Measurements from ENCODE around the gene WASHC2A. TPM values are rescaled to one million over a fixed set of nuclear protein-coding genes. Genes with fewer than 3 reads are reported as not detected.
"Not testable (repeated sequence)": the region's sequence is repeated elsewhere in the genome, so short reads cannot be mapped to it uniquely, and the experiment has no call there.

The WASHC2A gene
- polyA plus RNA-seq, 2 donors = 10.9 to 12.9 TPM

- not testable (repeated sequence) for H3K4me3 ChIP-seq (ENCODE audit: low read depth in 1 of 2, low read length in 2 of 2); H3K36me3 ChIP-seq (ENCODE audit: control insufficient read depth in 2 of 2, insufficient read depth in 2 of 2, low read length in 1 of 2); H3K27me3 ChIP-seq (ENCODE audit: control insufficient read depth in 1 of 2, insufficient read depth in 2 of 2, low read length in 2 of 2); H3K4me1 ChIP-seq (ENCODE audit: control insufficient read depth in 2 of 2, insufficient read depth in 2 of 2, low read length in 1 of 2); H3K27ac ChIP-seq (ENCODE audit: low read depth in 2 of 2, low read length in 1 of 2); H3K9me3 ChIP-seq (ENCODE audit: control insufficient read depth in 2 of 2, insufficient read depth in 1 of 2, low read depth in 1 of 2, low read length in 1 of 2)
- 84 to 92% methylated on average over 3 of the region's 3 CpGs for WGBS, 2 donors
Measured at GRCh38 chr10:50132841-50133240, 65.1 kb downstream of the WASHC2A start.

GRCh38 chr10:50143512-50144174, 75.9 kb downstream of the WASHC2A start:
- not testable (repeated sequence) for H3K4me1 ChIP-seq (ENCODE audit: control insufficient read depth in 2 of 2, insufficient read depth in 2 of 2, low read length in 1 of 2); H3K27ac ChIP-seq (ENCODE audit: low read depth in 2 of 2, low read length in 1 of 2); H3K27me3 ChIP-seq (ENCODE audit: control insufficient read depth in 1 of 2, insufficient read depth in 2 of 2, low read length in 2 of 2); H3K36me3 ChIP-seq (ENCODE audit: control insufficient read depth in 2 of 2, insufficient read depth in 2 of 2, low read length in 1 of 2); H3K4me3 ChIP-seq (ENCODE audit: low read depth in 1 of 2, low read length in 2 of 2); H3K9me3 ChIP-seq (ENCODE audit: control insufficient read depth in 2 of 2, insufficient read depth in 1 of 2, low read depth in 1 of 2, low read length in 1 of 2)
- 21 to 28% methylated on average over 10 of the region's 10 CpGs for WGBS, 2 donors

DNA sequence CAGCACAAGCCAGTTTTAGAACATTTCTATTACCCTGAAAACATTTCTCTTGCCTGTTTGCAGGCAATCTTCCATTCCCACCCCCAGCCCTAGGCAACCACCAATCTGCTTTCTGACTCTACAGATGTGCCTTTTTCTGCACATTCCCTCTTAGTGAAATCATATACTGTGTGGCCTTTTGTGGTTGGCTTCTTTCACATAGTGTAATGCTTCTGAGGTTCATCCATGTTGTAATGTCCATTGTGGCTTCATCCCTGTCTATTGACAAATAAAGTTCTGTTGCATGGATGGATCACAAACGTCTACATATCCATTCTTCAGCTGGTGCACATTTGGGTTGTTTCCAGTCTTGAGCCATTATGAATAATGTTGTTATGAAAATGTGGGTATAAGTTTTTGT, 77.8 kb downstream of the WASHC2A start:
- not testable (repeated sequence) for H3K36me3 ChIP-seq (ENCODE audit: control insufficient read depth in 2 of 2, insufficient read depth in 2 of 2, low read length in 1 of 2); H3K27ac ChIP-seq (ENCODE audit: low read depth in 2 of 2, low read length in 1 of 2); H3K9me3 ChIP-seq (ENCODE audit: control insufficient read depth in 2 of 2, insufficient read depth in 1 of 2, low read depth in 1 of 2, low read length in 1 of 2); H3K4me3 ChIP-seq (ENCODE audit: low read depth in 1 of 2, low read length in 2 of 2); H3K27me3 ChIP-seq (ENCODE audit: control insufficient read depth in 1 of 2, insufficient read depth in 2 of 2, low read length in 2 of 2); H3K4me1 ChIP-seq (ENCODE audit: control insufficient read depth in 2 of 2, insufficient read depth in 2 of 2, low read length in 1 of 2)
- WGBS, 2 donors = 0% methylated on average over 1 of the region's 1 CpG

DNA sequence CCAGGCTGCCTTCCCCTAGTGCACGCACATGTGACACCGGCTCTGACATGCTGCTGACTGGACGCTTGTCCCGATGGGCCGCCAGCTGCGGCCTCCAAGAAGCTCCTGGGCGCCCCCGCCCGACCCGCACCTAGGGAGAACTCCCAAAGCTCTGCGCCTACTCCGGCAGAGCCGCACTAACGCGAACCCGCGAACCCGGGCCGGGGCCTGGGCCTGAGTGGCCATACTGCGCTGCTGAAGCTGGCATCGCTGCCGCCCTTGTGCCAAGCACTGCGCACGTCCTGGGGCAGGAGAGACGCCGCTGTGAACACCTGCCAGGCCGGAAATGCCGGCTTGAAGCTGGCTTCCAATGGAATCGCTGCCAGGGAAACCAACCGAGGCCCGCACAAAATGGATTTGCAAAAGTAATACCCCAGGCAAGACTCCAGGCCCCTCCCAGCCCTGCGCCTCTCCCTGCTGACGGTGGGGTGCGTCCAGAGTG, 85.1 kb downstream of the WASHC2A start:
- H3K36me3 ChIP-seq (ENCODE audit: control insufficient read depth in 2 of 2, insufficient read depth in 2 of 2, low read length in 1 of 2) = no peaks in the 10 kb centered on the region
- H3K4me3 ChIP-seq (ENCODE audit: low read depth in 1 of 2, low read length in 2 of 2) = no peak overlapping the region
- no peaks in the 10 kb centered on the region for H3K9me3 ChIP-seq (ENCODE audit: control insufficient read depth in 2 of 2, insufficient read depth in 1 of 2, low read depth in 1 of 2, low read length in 1 of 2)
- no peaks in the 10 kb centered on the region for H3K4me1 ChIP-seq (ENCODE audit: control insufficient read depth in 2 of 2, insufficient read depth in 2 of 2, low read length in 1 of 2)
- H3K27ac ChIP-seq (ENCODE audit: low read depth in 2 of 2, low read length in 1 of 2) = no peak overlapping the region
- WGBS, 2 donors = 4 to 5% methylated on average over 34 of the region's 34 CpGs
- H3K27me3 ChIP-seq (ENCODE audit: control insufficient read depth in 1 of 2, insufficient read depth in 2 of 2, low read length in 2 of 2) = no peaks in the 10 kb centered on the region

- H3K4me1 ChIP-seq (ENCODE audit: control insufficient read depth in 2 of 2, insufficient read depth in 2 of 2, low read length in 1 of 2); H3K9me3 ChIP-seq (ENCODE audit: control insufficient read depth in 2 of 2, insufficient read depth in 1 of 2, low read depth in 1 of 2, low read length in 1 of 2); H3K36me3 ChIP-seq (ENCODE audit: control insufficient read depth in 2 of 2, insufficient read depth in 2 of 2, low read length in 1 of 2); H3K4me3 ChIP-seq (ENCODE audit: low read depth in 1 of 2, low read length in 2 of 2); H3K27ac ChIP-seq (ENCODE audit: low read depth in 2 of 2, low read length in 1 of 2); H3K27me3 ChIP-seq (ENCODE audit: control insufficient read depth in 1 of 2, insufficient read depth in 2 of 2, low read length in 2 of 2): not testable (repeated sequence)
Measured at GRCh38 chr10:50157868-50158267, 90.1 kb downstream of the WASHC2A start.

DNA sequence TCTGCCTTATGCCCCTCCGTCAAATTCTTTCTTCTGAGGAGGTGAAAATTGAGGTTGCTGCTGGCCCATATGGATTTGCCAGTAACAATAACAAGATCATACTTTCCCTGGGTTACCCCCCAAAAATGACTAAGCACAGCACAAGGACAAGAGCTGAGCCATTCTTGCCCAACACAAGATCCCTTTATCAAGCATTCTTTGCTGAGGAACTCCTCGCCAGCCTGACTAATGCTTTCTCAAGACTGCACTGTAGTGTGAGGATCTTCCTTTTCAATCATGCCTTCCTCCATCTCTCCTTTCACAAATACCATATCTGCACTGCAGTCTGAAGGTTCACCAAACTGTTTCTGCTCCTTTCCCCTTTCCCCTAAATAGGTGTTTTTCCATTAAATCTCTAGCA, 92.1 kb downstream of the WASHC2A start:
- not testable (repeated sequence) for H3K27ac ChIP-seq (ENCODE audit: low read depth in 2 of 2, low read length in 1 of 2); H3K27me3 ChIP-seq (ENCODE audit: control insufficient read depth in 1 of 2, insufficient read depth in 2 of 2, low read length in 2 of 2); H3K4me1 ChIP-seq (ENCODE audit: control insufficient read depth in 2 of 2, insufficient read depth in 2 of 2, low read length in 1 of 2); H3K4me3 ChIP-seq (ENCODE audit: low read depth in 1 of 2, low read length in 2 of 2); H3K9me3 ChIP-seq (ENCODE audit: control insufficient read depth in 2 of 2, insufficient read depth in 1 of 2, low read depth in 1 of 2, low read length in 1 of 2); H3K36me3 ChIP-seq (ENCODE audit: control insufficient read depth in 2 of 2, insufficient read depth in 2 of 2, low read length in 1 of 2)
- 83 to 88% methylated on average over 2 of the region's 2 CpGs for WGBS, 2 donors

DNA sequence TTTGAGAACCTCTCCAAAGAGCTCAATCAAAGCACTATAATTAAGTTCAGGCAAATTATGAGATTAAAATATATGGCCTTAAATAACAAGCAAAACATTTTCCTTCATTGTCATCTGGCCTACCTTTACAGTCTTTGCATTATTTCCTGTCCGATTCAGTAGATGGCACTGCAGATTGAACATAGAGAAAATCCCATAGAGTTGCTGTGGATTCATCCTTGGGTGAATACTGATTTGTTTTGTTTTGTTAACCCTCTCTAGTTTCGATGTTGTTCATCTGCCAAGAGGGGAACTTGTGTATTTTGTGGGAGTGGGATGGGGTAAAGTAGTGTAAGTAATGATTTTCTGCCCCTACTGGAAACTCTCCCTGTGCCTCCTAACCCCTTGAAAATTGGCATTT, 97.3 kb downstream of the WASHC2A start:
- not testable (repeated sequence) for H3K4me1 ChIP-seq (ENCODE audit: control insufficient read depth in 2 of 2, insufficient read depth in 2 of 2, low read length in 1 of 2); H3K27ac ChIP-seq (ENCODE audit: low read depth in 2 of 2, low read length in 1 of 2); H3K27me3 ChIP-seq (ENCODE audit: control insufficient read depth in 1 of 2, insufficient read depth in 2 of 2, low read length in 2 of 2); H3K36me3 ChIP-seq (ENCODE audit: control insufficient read depth in 2 of 2, insufficient read depth in 2 of 2, low read length in 1 of 2); H3K4me3 ChIP-seq (ENCODE audit: low read depth in 1 of 2, low read length in 2 of 2); H3K9me3 ChIP-seq (ENCODE audit: control insufficient read depth in 2 of 2, insufficient read depth in 1 of 2, low read depth in 1 of 2, low read length in 1 of 2)
- 57 to 60% methylated on average over 2 of the region's 2 CpGs for WGBS, 2 donors

- H3K4me1 ChIP-seq (ENCODE audit: control insufficient read depth in 2 of 2, insufficient read depth in 2 of 2, low read length in 1 of 2); H3K36me3 ChIP-seq (ENCODE audit: control insufficient read depth in 2 of 2, insufficient read depth in 2 of 2, low read length in 1 of 2); H3K4me3 ChIP-seq (ENCODE audit: low read depth in 1 of 2, low read length in 2 of 2); H3K27me3 ChIP-seq (ENCODE audit: control insufficient read depth in 1 of 2, insufficient read depth in 2 of 2, low read length in 2 of 2); H3K27ac ChIP-seq (ENCODE audit: low read depth in 2 of 2, low read length in 1 of 2); H3K9me3 ChIP-seq (ENCODE audit: control insufficient read depth in 2 of 2, insufficient read depth in 1 of 2, low read depth in 1 of 2, low read length in 1 of 2): not testable (repeated sequence)
- WGBS, 2 donors = 83 to 95% methylated on average over 3 of the region's 3 CpGs
Measured at GRCh38 chr10:50167833-50168232, 100.1 kb downstream of the WASHC2A start.

DNA sequence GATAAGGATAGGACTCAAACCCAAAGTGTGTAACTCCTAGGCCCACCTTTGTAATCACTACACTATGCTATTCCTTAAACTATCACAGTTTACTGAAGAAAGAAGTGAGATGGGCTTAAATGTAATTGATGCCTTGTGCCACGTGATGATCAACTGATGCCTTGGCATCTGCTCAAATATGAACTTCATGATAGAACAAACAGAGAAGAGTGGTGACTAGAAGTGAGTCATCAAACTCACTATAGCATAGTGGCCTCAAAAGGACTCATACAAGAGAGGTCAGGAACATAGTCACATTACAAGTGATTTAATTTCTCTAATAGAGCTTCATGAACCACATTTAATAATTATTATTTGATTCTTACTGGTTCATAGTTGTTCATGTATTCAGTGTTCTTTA, 101.8 kb downstream of the WASHC2A start:
- not testable (repeated sequence) for H3K9me3 ChIP-seq (ENCODE audit: control insufficient read depth in 2 of 2, insufficient read depth in 1 of 2, low read depth in 1 of 2, low read length in 1 of 2); H3K27ac ChIP-seq (ENCODE audit: low read depth in 2 of 2, low read length in 1 of 2); H3K4me1 ChIP-seq (ENCODE audit: control insufficient read depth in 2 of 2, insufficient read depth in 2 of 2, low read length in 1 of 2); H3K4me3 ChIP-seq (ENCODE audit: low read depth in 1 of 2, low read length in 2 of 2); H3K36me3 ChIP-seq (ENCODE audit: control insufficient read depth in 2 of 2, insufficient read depth in 2 of 2, low read length in 1 of 2); H3K27me3 ChIP-seq (ENCODE audit: control insufficient read depth in 1 of 2, insufficient read depth in 2 of 2, low read length in 2 of 2)
- 17 to 27% methylated on average over 1 of the region's 1 CpG for whole genome bisulfite sequencing, 2 donors

- not testable (repeated sequence) for H3K27me3 ChIP-seq (ENCODE audit: control insufficient read depth in 1 of 2, insufficient read depth in 2 of 2, low read length in 2 of 2); H3K36me3 ChIP-seq (ENCODE audit: control insufficient read depth in 2 of 2, insufficient read depth in 2 of 2, low read length in 1 of 2); H3K4me1 ChIP-seq (ENCODE audit: control insufficient read depth in 2 of 2, insufficient read depth in 2 of 2, low read length in 1 of 2); H3K4me3 ChIP-seq (ENCODE audit: low read depth in 1 of 2, low read length in 2 of 2); H3K9me3 ChIP-seq (ENCODE audit: control insufficient read depth in 2 of 2, insufficient read depth in 1 of 2, low read depth in 1 of 2, low read length in 1 of 2); H3K27ac ChIP-seq (ENCODE audit: low read depth in 2 of 2, low read length in 1 of 2)
- WGBS, 2 donors = 48 to 51% methylated on average over 3 of the region's 3 CpGs
Measured at GRCh38 chr10:50174788-50175525, 107.2 kb downstream of the WASHC2A start.

All from esophagus (tissue), 2 donors.